ENCODE data around the gene WDR81.

- TF ChIP-seq, protein P1, sequence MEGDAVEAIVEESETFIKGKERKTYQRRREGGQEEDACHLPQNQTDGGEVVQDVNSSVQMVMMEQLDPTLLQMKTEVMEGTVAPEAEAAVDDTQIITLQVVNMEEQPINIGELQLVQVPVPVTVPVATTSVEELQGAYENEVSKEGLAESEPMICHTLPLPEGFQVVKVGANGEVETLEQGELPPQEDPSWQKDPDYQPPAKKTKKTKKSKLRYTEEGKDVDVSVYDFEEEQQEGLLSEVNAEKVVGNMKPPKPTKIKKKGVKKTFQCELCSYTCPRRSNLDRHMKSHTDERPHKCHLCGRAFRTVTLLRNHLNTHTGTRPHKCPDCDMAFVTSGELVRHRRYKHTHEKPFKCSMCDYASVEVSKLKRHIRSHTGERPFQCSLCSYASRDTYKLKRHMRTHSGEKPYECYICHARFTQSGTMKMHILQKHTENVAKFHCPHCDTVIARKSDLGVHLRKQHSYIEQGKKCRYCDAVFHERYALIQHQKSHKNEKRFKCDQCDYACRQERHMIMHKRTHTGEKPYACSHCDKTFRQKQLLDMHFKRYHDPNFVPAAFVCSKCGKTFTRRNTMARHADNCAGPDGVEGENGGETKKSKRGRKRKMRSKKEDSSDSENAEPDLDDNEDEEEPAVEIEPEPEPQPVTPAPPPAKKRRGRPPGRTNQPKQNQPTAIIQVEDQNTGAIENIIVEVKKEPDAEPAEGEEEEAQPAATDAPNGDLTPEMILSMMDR (IDR thresholded peaks at IDR 0.05 in 2 of 3, conservative IDR thresholded peaks at IDR 0.05 in 1 of 3; ENCODE audit: borderline replicate concordance in 1 of 3, insufficient read depth in 1 of 3, low read depth in 2 of 3, low read length in 2 of 3) = no peak
- TF ChIP-seq ZNF274 (IDR thresholded peaks at IDR 0.05; ENCODE audit: low read depth, low read length) = no peak
- TF ChIP-seq POLR2A (IDR thresholded peaks at IDR 0.05; ENCODE audit: borderline replicate concordance, extremely low read depth, insufficient read depth, insufficient read length) = no peak
- TF ChIP-seq EZH2 (IDR thresholded peaks at IDR 0.05) = no peak
- TF ChIP-seq POLR2AphosphoS5 (IDR thresholded peaks at IDR 0.05; ENCODE audit: low read depth, low read length) = no peak
- no peak for TF ChIP-seq SP1 (IDR thresholded peaks at IDR 0.05; ENCODE audit: low read depth)
These were observed 13.5 kb upstream of the WDR81 start for GRCh38 chr17:1710807-1711553.
